NB4 (cell line): Measurements from ENCODE around the gene ECHDC3.

Experiments used
- DNase-seq: peaks from one replicate; pipeline ENCODE4 v3.0.0; 2010; ENCODE audit warnings: low read depth
- H3K4me3 ChIP-seq: one replicate; pipeline ENCODE4 v1.5.1; 2011; ENCODE audit warnings: mild to moderate bottlenecking, low read depth, low read length, moderate library complexity
- CTCF ChIP-seq: IDR thresholded peaks from one replicate; pipeline ENCODE4 v1.5.1; 2012; ENCODE audit warnings: low read depth, low read length
- MAX ChIP-seq: IDR thresholded peaks from 2 replicates; pipeline ENCODE4 v1.6.1; 2011; ENCODE audit warnings: low read depth, low read length
- MYC ChIP-seq: IDR thresholded peaks from 2 replicates; pipeline ENCODE4 v1.6.1; 2011; ENCODE audit warnings: low read depth, low read length
- POLR2A ChIP-seq: IDR thresholded peaks from 2 replicates; pipeline ENCODE4 v1.6.1; 2011; ENCODE audit warnings: mild to moderate bottlenecking; ENCODE audit not compliant: insufficient read length; ENCODE audit errors: extremely low read depth

Gene ECHDC3

GRCh38 chr10:11799736-11800080 lies 57.5 kb downstream of the ECHDC3 start:
- no peak for DNase-seq
- no peak overlapping the region for H3K4me3 ChIP-seq
- no peak for TF ChIP-seq MAX
- no peak for TF ChIP-seq MYC
- TF ChIP-seq CTCF: no peak
- TF ChIP-seq POLR2A: no peak

- H3K4me3 ChIP-seq: no peak overlapping the region
- no peak for DNase-seq
- TF ChIP-seq MYC (no peak), CTCF (no peak), MAX (no peak), POLR2A (no peak)
These were observed 62.2 kb downstream of the ECHDC3 start for GRCh38 chr10:11804336-11804735.

GRCh38 chr10:11805792-11806191 lies 63.6 kb downstream of the ECHDC3 start:
- no peak for TF ChIP-seq MAX
- TF ChIP-seq POLR2A: no peak
- TF ChIP-seq CTCF: no peak
- TF ChIP-seq MYC: no peak
- H3K4me3 ChIP-seq: no peak overlapping the region
- no peak for DNase-seq

- TF ChIP-seq MYC (no peak), CTCF (no peak), POLR2A (no peak)
- no peak overlapping the region for H3K4me3 ChIP-seq
- no peak for DNase-seq
These were observed 64.5 kb downstream of the ECHDC3 start for GRCh38 chr10:11806706-11807105.

GRCh38 chr10:11808808-11809207 lies 66.6 kb downstream of the ECHDC3 start:
- H3K4me3 ChIP-seq: no peak overlapping the region
- TF ChIP-seq CTCF (no peak), POLR2A (no peak), MYC (no peak), MAX (no peak)
- no peak for DNase-seq

- H3K4me3 ChIP-seq: no peak overlapping the region
- DNase-seq: no peak
- no peak for TF ChIP-seq MAX
- no peak for TF ChIP-seq CTCF
- no peak for TF ChIP-seq MYC
- TF ChIP-seq POLR2A: no peak
These were observed 68.2 kb downstream of the ECHDC3 start for GRCh38 chr10:11810313-11810766.
